NCI-H345 treated with DMSO at 0.1 percent for 48 hours (cell line): Measurements from ENCODE around the gene FHOD3.

Experiments used
- DNase-seq: peaks from one replicate; lab custom pipeline; 2025; ENCODE audit not compliant: unreplicated experiment; lab: John Stamatoyannopoulos, UW

The FHOD3 gene

DNA sequence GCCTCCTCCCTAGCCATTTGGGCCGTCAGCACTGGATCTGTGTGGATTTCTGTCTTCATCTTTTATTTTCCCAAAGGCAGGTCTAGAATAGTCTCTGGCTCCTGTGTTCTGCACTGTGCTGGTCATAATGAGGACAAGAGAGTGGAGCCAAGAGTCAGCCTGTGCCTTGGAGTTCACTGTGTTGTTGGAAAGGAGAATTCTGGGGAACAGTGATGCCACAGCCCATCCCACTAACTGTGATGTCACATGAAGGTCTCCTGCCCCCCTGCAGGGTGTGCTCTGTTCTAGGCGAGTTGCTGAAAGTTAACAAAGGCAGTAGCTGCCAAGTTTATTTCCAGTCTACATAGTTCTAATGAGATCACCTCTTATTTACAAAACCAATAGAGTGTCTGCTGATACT, 282.8 kb downstream of the FHOD3 start:
- no peak for DNase-seq

DNA sequence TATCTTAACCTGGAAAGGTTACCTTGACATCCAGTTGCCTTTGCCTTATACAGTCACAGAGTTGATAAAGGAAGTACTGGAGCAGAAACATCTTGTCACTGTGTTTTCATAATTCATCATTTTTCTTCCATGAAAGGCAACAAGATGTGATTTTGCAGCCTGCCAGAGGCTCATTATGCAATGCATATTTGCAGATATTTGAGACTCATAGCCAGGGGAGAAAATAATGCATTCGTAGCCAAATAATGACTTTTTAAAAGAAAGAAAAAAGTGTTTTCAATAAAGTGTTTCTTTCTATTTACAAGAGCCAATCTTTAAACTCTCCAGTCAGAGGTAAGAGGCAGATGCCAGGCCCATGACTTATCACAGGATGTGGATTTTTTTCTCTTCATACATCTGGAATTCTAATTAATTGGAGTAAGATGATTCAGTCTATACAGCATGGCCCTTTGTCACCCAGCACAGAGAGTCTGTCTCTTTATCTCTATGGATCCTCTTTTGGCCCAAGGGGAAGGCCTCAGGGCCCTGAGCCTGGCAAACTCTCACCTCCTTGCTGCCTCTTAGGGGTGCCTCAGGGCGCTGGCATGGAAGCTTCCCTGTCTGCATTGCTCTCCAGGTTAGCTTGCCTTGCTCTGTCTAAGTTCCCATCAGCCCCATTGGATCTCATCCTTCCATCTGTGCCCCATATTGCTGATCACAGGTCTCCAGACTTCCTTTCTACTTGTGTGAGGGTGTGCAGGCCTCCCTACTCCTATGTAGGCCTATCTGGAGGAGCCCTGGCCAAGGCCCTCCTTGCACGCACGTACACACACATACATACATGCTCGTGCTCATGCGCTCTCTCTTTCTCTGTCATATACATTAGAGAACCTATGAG, 283.6 kb downstream of the FHOD3 start:
- DNase-seq, result no peak

DNA sequence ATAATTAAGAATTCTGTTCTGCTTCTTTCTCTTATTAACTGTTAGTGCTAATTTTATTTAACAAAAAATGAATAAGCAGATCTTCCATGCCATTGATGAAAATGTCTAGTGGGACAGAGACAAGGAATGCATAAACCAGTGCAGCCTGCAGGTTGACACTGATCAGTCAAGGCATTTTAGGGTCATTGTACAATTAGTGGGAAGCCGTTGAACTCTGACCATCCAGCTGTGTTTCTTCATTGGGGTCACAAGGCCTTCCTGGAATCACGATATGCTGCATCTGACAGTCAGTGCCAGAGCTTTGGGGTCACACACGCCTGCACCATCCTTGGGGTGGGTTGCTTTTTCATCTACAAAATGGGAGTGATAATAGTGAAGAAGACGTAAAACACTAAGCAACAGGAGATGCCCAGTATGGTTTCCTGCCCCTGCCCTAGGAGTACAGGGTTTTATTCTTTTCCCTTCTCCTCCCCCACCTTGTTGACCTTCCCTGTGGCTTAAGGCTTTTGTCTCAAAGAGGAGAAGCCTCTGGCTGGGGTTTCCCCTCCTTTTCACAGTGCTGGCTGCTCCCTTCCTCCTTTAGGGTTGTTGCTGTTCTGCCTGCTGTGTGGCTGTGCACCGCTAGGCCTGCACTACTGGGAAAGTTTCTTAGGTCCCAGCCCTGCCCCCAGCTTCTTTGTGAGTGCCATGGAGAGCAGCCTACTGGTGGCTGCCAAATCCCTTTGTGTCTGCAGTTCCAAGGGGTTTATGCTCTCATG, 285.7 kb downstream of the FHOD3 start:
- no peak for DNase-seq

DNA sequence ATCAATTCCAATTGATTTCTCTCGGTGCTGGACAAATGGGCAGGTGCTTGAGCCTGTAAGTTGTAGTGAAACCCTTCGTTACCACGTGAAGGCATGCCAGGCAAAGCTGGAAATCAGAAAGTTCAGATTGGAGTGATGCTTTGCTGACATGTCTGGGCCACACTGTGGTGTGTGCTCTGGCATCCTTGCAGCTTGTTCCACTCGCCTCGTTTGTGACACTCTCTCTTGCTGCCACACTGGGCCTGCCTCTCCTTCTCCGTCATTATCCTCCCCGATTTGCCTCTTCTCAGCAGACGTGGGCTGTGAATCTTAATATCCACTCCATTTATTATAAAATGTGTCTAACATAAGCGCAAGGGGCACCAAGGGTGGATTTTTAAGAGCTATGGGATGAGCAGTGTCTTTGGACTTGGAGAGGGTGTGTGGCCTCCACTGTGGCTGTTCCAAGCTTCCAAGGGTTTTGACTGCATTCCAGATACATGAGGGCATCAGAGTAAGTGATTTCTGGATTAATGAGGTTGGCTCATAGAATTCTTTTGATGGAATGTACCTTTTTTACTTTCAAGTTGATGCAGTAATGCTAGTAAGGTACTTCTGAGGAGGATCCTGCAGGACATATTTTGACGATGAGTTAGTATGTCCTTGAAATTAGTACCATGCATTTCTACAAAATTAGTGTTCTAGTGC, 292.5 kb downstream of the FHOD3 start:
- DNase-seq, result no peak

DNA sequence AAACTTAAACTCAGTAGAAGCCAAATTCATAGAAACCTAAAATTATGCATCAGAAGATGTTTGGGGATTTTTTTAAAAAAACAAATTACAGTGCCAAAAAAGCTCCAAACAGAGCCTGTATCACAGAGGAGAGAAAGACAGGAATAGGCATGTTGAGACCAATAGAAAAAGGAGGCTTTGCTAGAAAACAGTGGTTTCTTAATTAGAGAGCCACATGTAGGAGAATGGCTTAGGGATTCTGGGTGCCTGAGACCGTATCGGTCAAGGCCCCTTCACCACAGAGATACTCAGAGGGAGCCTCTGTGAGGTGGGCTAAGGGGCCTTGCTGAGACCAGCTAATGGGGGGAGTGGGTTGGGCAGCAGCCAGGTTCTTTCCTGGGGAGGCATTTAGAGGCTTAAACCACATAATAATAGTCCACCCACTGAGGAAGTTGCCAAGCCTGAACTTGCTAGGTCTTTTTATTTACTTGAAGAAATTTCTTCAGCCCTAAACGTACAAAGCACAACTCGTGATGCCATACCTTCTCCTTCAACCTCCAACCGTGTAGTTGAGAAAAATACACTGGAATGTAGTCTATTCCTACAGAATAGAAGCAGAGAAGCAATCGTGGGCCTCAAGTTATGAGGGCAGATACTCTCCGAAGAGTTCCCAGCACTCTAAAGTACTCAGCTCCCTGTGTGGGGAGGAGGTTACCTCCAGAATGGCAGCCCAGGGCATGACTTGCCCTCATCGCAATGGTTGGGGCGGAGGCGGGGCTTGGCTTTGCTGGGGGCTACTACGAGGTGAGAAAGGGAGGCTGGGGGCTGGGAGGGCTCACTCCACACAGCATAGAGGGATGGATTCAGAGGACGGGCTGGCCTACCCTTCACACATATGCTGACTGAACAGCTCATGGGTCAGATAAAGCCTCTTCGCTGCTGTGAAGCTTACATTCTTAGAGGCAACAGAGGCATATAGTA, 293.4 kb downstream of the FHOD3 start:
- no peak for DNase-seq

DNA sequence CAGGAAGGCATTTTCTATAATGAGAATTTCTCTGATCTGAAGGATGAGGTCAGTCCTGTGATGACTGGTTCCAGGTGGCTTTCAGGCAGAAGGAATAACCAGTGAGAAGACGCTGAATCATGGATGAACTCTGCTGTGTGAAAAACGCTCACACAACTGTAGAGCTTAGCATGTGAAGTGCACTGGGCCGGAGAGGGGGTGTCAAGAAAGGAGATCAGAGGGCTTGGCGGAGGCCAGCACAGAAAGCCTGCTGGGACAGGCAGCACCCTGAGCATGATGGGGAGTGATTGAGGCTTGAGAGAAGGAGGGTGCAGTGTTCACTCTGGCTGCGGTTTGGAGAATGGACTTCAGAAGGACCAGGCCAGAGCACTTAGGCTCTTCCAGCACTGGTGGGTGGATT, 294.8 kb downstream of the FHOD3 start:
- no peak for DNase-seq

DNA sequence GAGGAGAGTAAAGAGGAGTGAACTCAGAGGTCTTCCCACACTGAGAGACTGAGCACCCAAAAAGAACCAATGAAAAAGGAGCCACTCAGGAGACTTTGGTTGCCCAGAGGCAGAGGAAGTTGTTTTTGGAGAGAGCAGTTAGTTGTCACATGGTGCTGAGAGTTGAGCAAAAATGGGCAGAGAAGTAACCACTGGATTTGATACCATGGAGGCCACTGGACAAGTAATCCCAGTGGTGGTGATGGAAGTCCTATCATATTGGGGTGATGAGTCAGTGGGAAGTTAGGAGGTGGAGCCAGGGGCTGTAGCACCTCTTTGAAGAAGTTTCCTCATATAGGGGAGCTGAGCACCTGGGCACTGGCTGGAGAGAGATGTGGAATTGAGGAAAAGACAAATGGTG, 295.5 kb downstream of the FHOD3 start:
- no peak for DNase-seq

DNA sequence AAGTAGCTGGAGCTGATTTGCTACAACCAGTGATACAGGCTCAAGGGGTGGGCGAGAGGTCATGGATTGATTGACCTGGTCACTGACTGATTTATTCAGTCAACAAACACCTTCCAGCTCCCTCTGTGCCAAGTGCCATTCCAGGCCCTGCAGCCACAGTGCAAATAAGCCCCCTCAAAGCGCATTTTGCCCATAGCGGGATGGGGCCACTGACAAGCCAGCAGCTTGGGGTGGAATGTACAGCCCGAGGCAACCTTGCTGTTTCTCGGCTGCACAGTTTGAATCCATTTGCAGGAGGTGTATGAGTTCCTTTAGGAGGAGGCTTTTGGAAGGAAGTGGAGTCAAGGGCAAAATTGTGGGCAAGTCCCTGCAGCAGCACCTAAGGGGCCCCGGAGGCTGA, 296.1 kb downstream of the FHOD3 start:
- no peak for DNase-seq

DNA sequence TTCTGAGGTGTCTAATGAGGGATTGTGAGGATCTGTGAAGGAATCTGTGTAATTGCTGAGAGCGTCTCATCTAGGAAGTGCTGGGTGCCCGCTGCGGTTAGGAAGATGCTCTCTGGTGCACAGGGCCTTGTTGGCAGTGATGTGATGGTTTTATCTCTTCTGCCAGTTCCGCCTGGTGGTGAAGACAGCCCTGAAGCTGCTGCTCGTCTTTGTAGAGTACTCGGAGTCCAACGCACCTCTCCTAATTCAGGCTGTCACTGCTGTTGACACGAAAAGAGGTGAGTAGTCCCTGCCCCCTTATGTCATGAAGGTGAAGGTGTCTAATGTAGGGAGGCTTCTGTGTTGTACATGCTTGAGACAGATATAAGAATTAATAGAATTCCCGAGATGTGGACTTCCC, 297.1 kb downstream of the FHOD3 start:
- DNase-seq, result no peak

DNA sequence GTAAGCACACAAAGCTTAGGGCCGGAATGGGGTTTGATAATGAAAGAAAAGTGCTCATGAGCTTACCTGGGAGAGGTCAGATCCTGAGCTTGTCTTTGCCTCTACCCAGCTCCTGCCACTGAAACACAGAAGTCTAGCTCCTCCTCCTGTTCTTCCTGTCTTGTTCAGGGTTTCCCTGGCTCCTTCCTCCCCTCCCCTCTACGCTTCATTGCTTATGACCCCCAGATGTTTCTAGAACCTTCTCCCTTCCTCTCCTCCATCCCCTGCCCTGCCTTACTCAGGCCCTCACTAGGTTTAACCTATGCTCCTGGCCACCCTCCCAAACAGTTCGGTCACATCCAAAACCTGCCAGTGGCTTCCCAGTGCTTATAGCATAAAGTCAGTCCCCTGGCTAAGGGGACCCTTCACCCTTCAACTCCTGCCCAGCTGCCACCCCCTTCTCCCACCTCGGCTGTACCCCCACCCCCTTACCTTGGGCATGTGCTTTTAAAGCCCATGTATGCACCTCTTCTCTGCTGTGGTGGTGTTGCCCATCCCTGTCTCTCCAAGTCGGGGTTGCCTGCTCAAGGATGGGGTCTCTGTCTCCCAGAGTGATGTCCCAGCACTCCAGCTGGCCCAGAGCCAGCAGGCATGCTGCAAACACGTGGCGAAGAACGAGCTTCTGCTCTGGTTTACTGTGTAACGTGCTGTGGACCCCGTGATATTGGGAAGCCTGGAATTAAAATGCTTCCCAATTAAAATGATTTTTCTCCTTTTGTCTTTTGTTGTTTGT, 297.7 kb downstream of the FHOD3 start:
- no peak for DNase-seq

DNA sequence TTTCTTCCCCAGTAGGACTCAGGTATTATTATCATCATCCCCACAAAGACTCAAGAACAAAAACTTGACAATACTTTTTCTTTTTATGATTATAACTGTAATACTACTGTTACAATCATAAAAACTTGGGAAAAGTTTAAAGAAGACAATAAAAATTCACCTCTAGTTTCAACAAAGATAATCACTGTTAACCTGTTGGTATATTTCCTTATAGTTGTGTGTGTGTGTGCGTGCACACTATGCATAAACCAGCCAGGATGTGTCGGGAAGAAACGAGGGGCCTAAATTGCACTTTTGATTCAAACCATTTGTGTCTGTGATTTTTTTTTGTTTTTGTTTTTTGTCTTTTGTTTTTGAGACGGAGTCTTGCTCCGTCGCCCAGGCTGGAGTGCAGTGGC, 298.3 kb downstream of the FHOD3 start:
- no peak for DNase-seq

DNA sequence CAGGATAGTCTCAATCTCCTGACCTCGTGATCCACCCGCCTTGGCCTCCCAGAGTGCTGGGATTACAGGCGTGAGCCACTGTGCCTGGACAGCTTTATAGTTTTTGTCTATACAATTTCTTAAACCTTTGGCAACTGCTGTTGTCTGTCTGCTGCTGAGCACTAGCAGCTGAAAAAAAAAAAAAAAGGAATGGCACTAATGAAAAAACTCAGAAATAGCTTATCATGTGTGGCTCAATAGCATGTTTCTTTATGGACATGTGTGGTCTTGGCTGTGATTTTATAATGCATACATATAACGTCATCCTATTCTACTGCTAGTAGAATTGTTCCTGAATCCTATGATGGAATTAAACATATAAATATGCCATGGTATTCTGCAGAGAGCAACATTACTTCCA, 300.1 kb downstream of the FHOD3 start:
- DNase-seq, result no peak

DNA sequence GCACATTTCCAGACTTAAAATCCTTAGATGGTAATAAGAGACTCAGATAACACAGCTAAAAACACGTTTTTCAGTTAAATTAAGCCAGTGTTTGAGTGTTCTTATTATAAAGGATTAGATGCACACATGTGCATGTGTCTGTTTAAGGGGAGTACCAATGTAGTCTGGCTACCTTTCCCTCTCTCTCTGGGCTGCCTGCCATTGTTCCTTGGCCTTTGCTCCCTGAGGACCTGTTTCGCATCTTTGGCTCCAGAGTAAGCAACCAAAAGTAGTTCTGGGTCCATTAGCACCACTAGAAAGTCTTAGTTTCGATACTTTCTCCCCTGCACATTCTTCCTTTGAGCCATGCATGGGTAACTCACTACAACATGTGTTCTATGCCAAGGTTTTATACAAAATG, 303.0 kb downstream of the FHOD3 start:
- no peak for DNase-seq

DNA sequence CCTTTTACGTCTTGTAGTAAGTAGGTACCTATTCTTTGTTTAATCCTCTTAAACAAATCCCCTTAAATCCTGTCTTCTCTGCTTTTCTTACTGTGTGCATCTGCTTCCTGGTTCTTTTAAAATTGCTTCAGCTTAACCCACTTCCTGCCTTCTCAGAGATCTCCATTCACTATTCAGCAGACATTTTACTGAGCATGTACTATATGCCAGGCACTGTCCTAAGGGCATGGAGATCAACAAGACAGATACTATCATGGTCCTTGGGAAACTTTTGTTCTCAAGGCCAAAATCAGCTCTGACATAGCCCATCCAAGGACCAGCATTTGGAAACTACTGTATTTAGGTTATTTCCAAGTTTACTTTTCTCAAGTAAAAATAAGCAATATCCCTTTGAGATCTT, 303.8 kb downstream of the FHOD3 start:
- DNase-seq, result no peak

DNA sequence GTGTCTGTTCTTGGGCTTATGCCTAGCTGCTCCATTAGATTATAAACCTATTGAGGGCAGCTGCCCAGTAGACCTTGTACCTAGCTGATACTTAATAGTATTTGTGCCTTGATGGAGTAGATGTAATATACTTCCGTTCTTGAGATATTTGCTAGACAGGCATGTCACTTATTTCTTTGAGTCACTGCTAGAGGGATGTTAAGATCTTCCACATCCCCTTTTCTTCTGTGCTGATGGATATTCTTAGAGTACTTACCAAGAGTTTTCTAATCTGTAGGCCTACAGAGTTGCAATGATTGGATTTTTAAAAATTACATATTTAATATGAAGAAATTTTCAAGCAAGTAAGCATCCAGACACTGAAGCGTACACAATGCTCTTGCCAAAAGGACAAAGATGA, 304.6 kb downstream of the FHOD3 start:
- DNase-seq, result no peak

DNA sequence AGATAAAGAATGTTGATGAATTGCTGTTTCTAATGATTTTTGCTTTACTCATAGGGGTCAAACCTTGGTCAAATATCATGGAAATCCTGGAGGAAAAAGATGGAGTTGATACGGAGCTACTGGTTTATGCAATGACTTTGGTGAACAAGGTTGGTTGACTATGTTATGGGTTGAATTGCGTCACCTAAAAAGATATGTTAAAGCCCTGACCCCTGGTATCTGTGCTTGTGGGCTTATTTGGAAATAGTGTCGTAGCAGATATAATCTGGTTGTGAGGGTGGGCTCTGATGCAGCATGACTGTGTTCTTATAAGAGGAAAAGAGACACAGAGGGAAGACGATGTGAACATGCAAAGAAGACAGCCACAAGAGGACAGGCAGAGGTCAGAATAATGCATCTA, 305.1 kb downstream of the FHOD3 start:
- no peak for DNase-seq

DNA sequence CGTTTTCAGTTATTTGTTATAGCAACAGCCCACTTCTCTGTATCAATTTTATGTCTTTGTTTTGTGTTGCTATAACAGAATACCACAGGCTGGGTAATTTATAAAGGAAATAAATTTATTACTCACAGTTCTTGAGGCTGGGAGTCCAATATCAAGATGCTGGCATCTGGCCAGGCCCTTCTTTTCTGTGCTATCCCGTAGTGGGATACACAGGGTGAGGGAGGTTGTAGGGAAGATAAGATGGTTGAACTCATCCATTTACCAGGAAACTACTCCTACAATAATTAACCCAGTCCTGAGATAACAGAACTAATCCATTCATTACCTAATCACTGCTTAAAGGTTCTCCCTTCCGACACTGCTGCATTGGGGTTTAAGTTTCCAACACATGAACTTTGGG, 310.6 kb downstream of the FHOD3 start:
- no peak for DNase-seq

DNA sequence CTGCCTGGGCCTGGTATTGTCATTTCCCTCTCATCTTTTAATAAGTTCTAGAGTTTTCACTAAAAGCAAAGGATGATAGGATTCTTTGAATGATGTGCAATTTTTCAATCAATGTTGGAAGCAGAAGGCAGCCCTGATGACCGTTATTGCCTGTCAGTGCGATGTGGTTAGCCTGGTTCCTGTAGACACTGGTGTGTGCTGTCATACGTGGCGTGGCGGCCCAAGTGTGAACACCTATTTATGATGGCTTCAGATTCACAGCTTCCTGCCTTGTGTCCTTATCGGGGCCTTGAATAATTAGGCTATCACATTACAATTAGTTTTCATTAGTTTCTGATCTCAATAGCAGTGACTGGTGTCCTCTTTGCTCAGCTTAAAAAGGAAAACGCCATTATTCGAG, 312.7 kb downstream of the FHOD3 start:
- DNase-seq, result no peak

DNA sequence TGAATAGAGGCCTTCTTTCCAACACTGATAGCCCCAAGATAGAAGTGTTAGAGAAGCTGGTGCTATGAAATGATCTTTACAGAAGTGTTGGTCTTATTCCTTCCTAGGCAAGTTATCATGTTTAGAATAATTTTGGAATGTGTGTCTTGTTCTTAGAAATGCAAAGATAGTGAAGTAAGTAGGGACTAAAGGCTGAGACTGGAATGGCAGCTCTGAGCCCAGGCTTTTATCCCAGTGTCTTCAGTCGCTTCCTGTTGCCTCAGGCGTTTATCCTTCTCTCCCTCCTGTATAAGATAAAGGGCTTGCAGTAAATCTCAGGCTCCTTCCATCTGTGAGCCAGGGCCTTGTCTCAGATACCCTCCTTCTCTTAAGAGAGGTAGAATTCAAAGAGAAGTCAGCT, 313.1 kb downstream of the FHOD3 start:
- no peak for DNase-seq

DNA sequence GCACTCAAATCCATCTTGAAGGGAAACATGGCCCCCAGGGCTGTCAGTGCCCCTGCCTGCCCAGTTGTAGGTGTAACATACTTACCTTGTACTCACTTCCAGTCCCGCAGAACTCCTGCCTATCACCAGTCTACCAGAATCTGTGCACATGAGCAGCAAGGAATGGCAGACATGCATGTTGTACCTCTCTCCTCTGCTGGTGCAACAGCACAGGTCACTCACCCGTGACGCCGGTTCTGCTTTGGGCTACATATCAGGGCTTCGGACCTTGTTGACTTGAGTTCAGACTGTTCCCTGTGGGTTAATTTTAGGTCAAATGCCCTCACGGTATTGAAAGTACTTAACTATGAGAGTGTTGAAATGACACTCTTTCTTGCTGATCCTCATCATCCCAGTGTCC, 315.6 kb downstream of the FHOD3 start:
- no peak for DNase-seq
